Measurements from ENCODE around the gene ADORA1. TPM values are rescaled to one million over a fixed set of nuclear protein-coding genes. Genes with fewer than 3 reads are reported as not detected.

ADORA1 gene
- polyA plus RNA-seq, 1 experiment = 2.4 TPM

DNA sequence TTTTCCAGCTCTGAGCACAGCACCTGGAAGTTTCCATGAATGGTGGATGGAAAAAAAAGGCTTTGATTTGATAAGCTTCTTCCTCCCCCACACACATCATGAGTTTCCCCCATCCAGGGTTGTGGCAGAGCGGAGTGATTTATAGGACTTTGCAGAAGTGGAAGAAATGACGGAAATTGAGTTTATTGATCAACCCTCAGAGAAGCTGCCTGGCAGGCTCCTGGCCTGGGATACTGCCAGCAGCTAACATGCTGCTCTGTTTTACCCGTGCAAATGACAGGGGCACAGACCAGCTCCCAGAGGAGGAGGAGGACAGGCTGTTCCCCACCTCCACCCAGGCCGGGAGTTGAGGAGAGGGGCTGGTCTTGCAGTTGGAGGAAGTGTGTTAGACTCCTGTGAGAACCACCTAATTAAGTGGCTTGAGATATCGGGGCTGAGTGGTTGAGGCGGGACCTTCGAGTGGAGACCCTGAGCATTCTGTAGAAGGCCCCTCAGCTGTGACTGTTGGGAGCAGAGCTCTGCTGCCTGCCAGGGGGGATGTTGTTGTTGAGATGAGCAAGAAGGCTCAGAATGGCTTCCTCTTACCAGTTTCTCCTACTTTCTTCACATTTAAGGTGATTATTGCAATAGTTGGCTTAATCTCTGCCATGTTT, 21.8 kb downstream of the ADORA1 start:
- ChIA-PET POLR2A (no interaction called here), CTCF (interaction anchor here (1.1 to 9.6 kb wide), 6 partner anchors 16 to 110 kb away, joined by 3 to 67 read pairs (median 6); partner anchors contain the start of gene ADORA1)
- DNase-seq (ENCODE audit: low read depth) = no peak
- no peak overlapping the region for H3K4me3 ChIP-seq (ENCODE audit: low read depth, low read length)
- TF ChIP-seq CTCF (IDR thresholded peaks at IDR 0.05; ENCODE audit: insufficient read depth, low read depth, low read length) = no peak
- H3K36me3 ChIP-seq (ENCODE audit: control insufficient read depth, insufficient read depth, low read length) = no peaks in the 10 kb centered on the region
- no peaks in the 10 kb centered on the region for H3K27me3 ChIP-seq (ENCODE audit: control insufficient read depth, insufficient read depth, low read length)

DNA sequence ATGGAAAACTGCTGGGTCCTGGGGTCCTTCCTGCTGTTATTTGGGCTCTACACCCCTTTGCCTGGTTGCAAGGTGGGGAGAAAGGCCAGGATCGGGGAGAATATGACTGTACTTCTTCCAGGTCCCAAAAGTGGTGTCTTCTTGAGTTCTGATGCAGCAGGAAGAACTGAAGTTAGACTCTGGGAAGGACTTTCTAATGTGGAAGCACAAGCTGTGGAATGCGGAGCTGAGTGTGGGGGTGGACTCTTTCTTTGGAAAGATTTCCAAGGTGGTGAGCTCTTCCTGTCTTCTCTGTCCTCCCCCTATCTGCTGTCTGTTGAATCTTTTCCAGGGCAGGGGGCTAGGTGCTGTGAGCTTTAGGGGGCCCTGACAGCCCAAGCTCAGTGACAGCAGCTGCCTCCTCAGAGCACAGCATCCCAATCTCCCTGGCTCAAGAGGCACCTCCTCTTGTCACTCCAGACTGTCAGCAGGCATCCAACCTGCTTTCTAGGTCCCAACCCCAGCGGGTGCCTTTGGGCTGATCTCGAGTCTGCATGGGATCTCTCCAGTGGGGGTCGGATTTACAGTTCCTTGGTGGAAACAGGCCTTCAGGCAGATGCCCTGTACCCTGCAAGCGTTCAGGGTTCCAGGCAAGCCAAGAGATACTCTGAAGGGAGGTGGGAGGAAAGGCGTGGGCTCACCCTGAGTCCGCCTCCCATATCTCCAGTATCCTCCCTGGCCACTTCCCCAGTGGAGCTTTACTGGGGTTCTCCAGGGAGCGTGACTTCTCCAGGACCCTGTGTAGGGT, 23.2 kb downstream of the ADORA1 start:
- no peak for TF ChIP-seq CTCF (IDR thresholded peaks at IDR 0.05; ENCODE audit: insufficient read depth, low read depth, low read length)
- ChIA-PET CTCF (interaction anchor here (1.0 to 4.9 kb wide), 5 partner anchors 9 to 112 kb away, joined by 3 to 36 read pairs (median 7); no protein-coding TSS in a partner anchor), POLR2A (interaction anchor here (0.5 kb wide), 1 partner anchor 581 kb away, joined by 14 read pairs; no protein-coding TSS in a partner anchor)
- no peak overlapping the region for H3K4me3 ChIP-seq (ENCODE audit: low read depth, low read length)
- H3K27me3 ChIP-seq (ENCODE audit: control insufficient read depth, insufficient read depth, low read length) = no peaks in the 10 kb centered on the region
- no peak for DNase-seq (ENCODE audit: low read depth)
- no peaks in the 10 kb centered on the region for H3K36me3 ChIP-seq (ENCODE audit: control insufficient read depth, insufficient read depth, low read length)

GRCh38 chr1:203151362-203152157, 24.0 kb downstream of the ADORA1 start:
- TF ChIP-seq CTCF (IDR thresholded peaks at IDR 0.05; ENCODE audit: insufficient read depth, low read depth, low read length) = no peak
- DNase-seq (ENCODE audit: low read depth) = no peak
- Histone ChIP-seq H3K4me3 (ENCODE audit: low read depth, low read length) (no peak overlapping the region), H3K27me3 (ENCODE audit: control insufficient read depth, insufficient read depth, low read length) (no peaks in the 10 kb centered on the region), H3K36me3 (ENCODE audit: control insufficient read depth, insufficient read depth, low read length) (no peaks in the 10 kb centered on the region)
- POLR2A ChIA-PET = no interaction called here
- CTCF ChIA-PET = interaction anchor here (1.1 to 4.9 kb wide), 4 partner anchors 10 to 112 kb away, joined by 3 to 36 read pairs (median 6); no protein-coding TSS in a partner anchor

- POLR2A ChIA-PET = no interaction called here
These were observed 24.9 kb downstream of the ADORA1 start for GRCh38 chr1:203152158-203153034.

More at GRCh38 chr1:203152158-203153034, 24.9 kb downstream of the ADORA1 start:
- H3K27me3 ChIP-seq (ENCODE audit: control insufficient read depth, insufficient read depth, low read length) = no peaks in the 10 kb centered on the region
- TF ChIP-seq CTCF (IDR thresholded peaks at IDR 0.05; ENCODE audit: insufficient read depth, low read depth, low read length) = no peak
- CTCF ChIA-PET = interaction anchor here (0.6 to 4.9 kb wide), 5 partner anchors 10 to 117 kb away, joined by 3 to 36 read pairs (median 4); no protein-coding TSS in a partner anchor
- no peak overlapping the region for H3K4me3 ChIP-seq (ENCODE audit: low read depth, low read length)
- no peaks in the 10 kb centered on the region for H3K36me3 ChIP-seq (ENCODE audit: control insufficient read depth, insufficient read depth, low read length)
- DNase-seq (ENCODE audit: low read depth) = no peak
